NCI-H1930 (cell line): Measurements from ENCODE around the gene KRTAP5-6.
A peak's percentile ranks its signal among the peaks of the same experiment; 100 is the strongest.
"Not testable (repeated sequence)": the region's sequence is repeated elsewhere in the genome, so short reads cannot be mapped to it uniquely, and the experiment has no call there.

Source experiments
- DNase-seq, 2 experiments: peaks; one replicate each; lab custom pipeline; 2025; lab: John Stamatoyannopoulos, UW

Gene KRTAP5-6

GRCh38 chr11:1683904-1684572 is 13.0 kb upstream of the KRTAP5-6 start:
- not testable (repeated sequence) for DNase-seq

- not testable (repeated sequence) for DNase-seq
Measured at GRCh38 chr11:1684886-1685874, 11.8 kb upstream of the KRTAP5-6 start.

- not testable (repeated sequence) for DNase-seq
Measured at GRCh38 chr11:1686220-1686619, 10.8 kb upstream of the KRTAP5-6 start.

- not testable (repeated sequence) for DNase-seq
Measured at GRCh38 chr11:1688336-1688947, 8.6 kb upstream of the KRTAP5-6 start.

- DNase-seq = not testable (repeated sequence)
Measured at GRCh38 chr11:1689250-1690166, 7.5 kb upstream of the KRTAP5-6 start.

GRCh38 chr11:1690167-1691025 is 6.6 kb upstream of the KRTAP5-6 start:
- DNase-seq = no peak

- DNase-seq = no peak
Measured at GRCh38 chr11:1691026-1691877, 5.7 kb upstream of the KRTAP5-6 start.

- DNase-seq = no peak
Measured at GRCh38 chr11:1691878-1692707, 4.9 kb upstream of the KRTAP5-6 start.

GRCh38 chr11:1692708-1693326 is 4.2 kb upstream of the KRTAP5-6 start:
- DNase-seq = no peak

GRCh38 chr11:1693327-1694063 is 3.5 kb upstream of the KRTAP5-6 start:
- peak; percentile 48 to 83 for DNase-seq

GRCh38 chr11:1694064-1694845 is 2.7 kb upstream of the KRTAP5-6 start:
- DNase-seq = peak; percentile 19 to 75

- no peak for DNase-seq
Measured at GRCh38 chr11:1694846-1695547, 2.0 kb upstream of the KRTAP5-6 start.

GRCh38 chr11:1695548-1696108 is 1.4 kb upstream of the KRTAP5-6 start:
- DNase-seq = no peak

GRCh38 chr11:1699771-1700170 is 2.8 kb downstream of the KRTAP5-6 start:
- no peak for DNase-seq

GRCh38 chr11:1701091-1701807 is 4.3 kb downstream of the KRTAP5-6 start:
- DNase-seq = no peak
